DOHH2 (cell line): ENCODE measurements around the gene SMAGP.

Source experiments
- CTCF ChIP-seq: fragments of 200-600 bp; sonication (generic); IDR thresholded peaks from one replicate; pipeline ENCODE4 v1.5.1; 2014; ENCODE audit warnings: antibody characterized with exemption, mild to moderate bottlenecking, low read depth, low read length; ENCODE audit not compliant: poor library complexity, severe bottlenecking
- EZH2phosphoT487 ChIP-seq: fragments of 200-600 bp; sonication (generic); IDR thresholded peaks from 2 replicates; pipeline ENCODE4 v1.6.1; 2017; ENCODE audit warnings: borderline replicate concordance, mild to moderate bottlenecking, antibody characterized with exemption, low read length, moderate library complexity, mixed read lengths

- no peak for TF ChIP-seq CTCF
- TF ChIP-seq EZH2phosphoT487 = no peak
These were observed 29.2 kb downstream of the SMAGP start for GRCh38 chr12:51240971-51241370.
